WERI-Rb-1 (cell line): ENCODE measurements around the gene CCDC34.

ENCODE experiments used
- DNase-seq: peaks from one replicate; pipeline ENCODE4 v3.0.0-alpha.2; 2020
- H3K27ac ChIP-seq: fragments of 250-450 bp; sonication (Bioruptor Pico); 2 replicates; pipeline ENCODE4 v1.5.1; 2020; ENCODE audit warnings: mild to moderate bottlenecking, moderate library complexity
- H3K27me3 ChIP-seq: fragments of 250-450 bp; sonication (Bioruptor Pico); 2 replicates; pipeline ENCODE4 v1.5.1; 2021; ENCODE audit warnings: mild to moderate bottlenecking, low read depth, moderate library complexity; ENCODE audit not compliant: insufficient read depth, severe bottlenecking
- H3K36me3 ChIP-seq: fragments of 250-450 bp; sonication (Bioruptor Pico); 2 replicates; pipeline ENCODE4 v1.5.1; 2020; ENCODE audit warnings: mild to moderate bottlenecking, moderate library complexity
- H3K4me3 ChIP-seq: 2 replicates; pipeline ENCODE4 v1.5.1; 2011; ENCODE audit warnings: low read depth, mild to moderate bottlenecking, control low read depth, low read length
- H3K9me3 ChIP-seq: fragments of 250-450 bp; sonication (Bioruptor Pico); 2 replicates; pipeline ENCODE4 v1.5.1; 2021; ENCODE audit warnings: mild to moderate bottlenecking, moderate library complexity; ENCODE audit not compliant: severe bottlenecking
- CTCF ChIP-seq: IDR thresholded peaks from 2 replicates; pipeline ENCODE4 v1.5.1; 2011; ENCODE audit warnings: low read depth, mild to moderate bottlenecking, control low read depth, inconsistent platforms, low read length

Gene CCDC34

GRCh38 chr11:27390318-27391295, 27.6 kb upstream of the CCDC34 start:
- no peak overlapping the region for H3K27ac ChIP-seq
- H3K4me3 ChIP-seq = no peak overlapping the region
- no peaks in the 10 kb centered on the region for H3K27me3 ChIP-seq
- DNase-seq = no peak
- H3K9me3 ChIP-seq = no peaks in the 10 kb centered on the region
- no peak for TF ChIP-seq CTCF
- no peaks in the 10 kb centered on the region for H3K36me3 ChIP-seq

- H3K4me3 ChIP-seq = no peak overlapping the region
- H3K27me3 ChIP-seq = no peaks in the 10 kb centered on the region
- no peak for DNase-seq
- H3K9me3 ChIP-seq = no peaks in the 10 kb centered on the region
- H3K36me3 ChIP-seq = no peaks in the 10 kb centered on the region
- no peak for TF ChIP-seq CTCF
- no peak overlapping the region for H3K27ac ChIP-seq
Observed at GRCh38 chr11:27388869-27389268, 25.9 kb upstream of the CCDC34 start.

- Histone ChIP-seq H3K27ac (no peak overlapping the region), H3K9me3 (no peaks in the 10 kb centered on the region), H3K36me3 (no peaks in the 10 kb centered on the region), H3K4me3 (no peak overlapping the region), H3K27me3 (no peaks in the 10 kb centered on the region)
- no peak for DNase-seq
- TF ChIP-seq CTCF = no peak
Observed at GRCh38 chr11:27388001-27388400, 25.0 kb upstream of the CCDC34 start.

- H3K9me3 ChIP-seq = no peaks in the 10 kb centered on the region
- no peak overlapping the region for H3K27ac ChIP-seq
- H3K36me3 ChIP-seq = no peaks in the 10 kb centered on the region
- no peak for DNase-seq
- no peak for TF ChIP-seq CTCF
- H3K27me3 ChIP-seq = no peaks in the 10 kb centered on the region
- H3K4me3 ChIP-seq = no peak overlapping the region
Observed at GRCh38 chr11:27387362-27387761, 24.3 kb upstream of the CCDC34 start.

GRCh38 chr11:27386181-27386845, 23.3 kb upstream of the CCDC34 start:
- Histone ChIP-seq H3K4me3 (no peak overlapping the region), H3K36me3 (no peaks in the 10 kb centered on the region), H3K27ac (no peak overlapping the region), H3K27me3 (no peaks in the 10 kb centered on the region), H3K9me3 (no peaks in the 10 kb centered on the region)
- no peak for TF ChIP-seq CTCF
- no peak for DNase-seq
